ENCODE data around the gene RNASET2. TPM values are rescaled to one million over a fixed set of nuclear protein-coding genes. Genes with fewer than 3 reads are reported as not detected.
"Not testable (repeated sequence)": the region's sequence is repeated elsewhere in the genome, so short reads cannot be mapped to it uniquely, and the experiment has no call there.

The RNASET2 gene
- total and polyA plus RNA-seq, 4 donors = 55.2 to 92.1 (median 77.8) TPM

- no peaks in the 10 kb centered on the region for H3K9me3 ChIP-seq (ENCODE audit: control insufficient read depth in 4 of 4, insufficient read depth in 3 of 4, low read length in 3 of 4)
- WGBS, 2 donors = 69 to 79% methylated on average over 9 of the region's 9 CpGs
- H3K27ac ChIP-seq (ENCODE audit: low read depth in 1 of 2, low read length in 1 of 2) = peak overlapping the region in 1 of 2 donors; percentile 88
- ATAC-seq (ENCODE audit: insufficient read depth, low FRiP score) (no peak), DNase-seq (no peak)
- no peaks in the 10 kb centered on the region for H3K27me3 ChIP-seq (ENCODE audit: control insufficient read depth in 3 of 3, insufficient read depth in 3 of 3, low read length in 2 of 3)
- H3K9ac ChIP-seq (ENCODE audit: insufficient read depth in 1 of 2, low read length in 2 of 2) = no peak overlapping the region
- no peak overlapping the region for H3K4me3 ChIP-seq
- TF ChIP-seq, protein P1, sequence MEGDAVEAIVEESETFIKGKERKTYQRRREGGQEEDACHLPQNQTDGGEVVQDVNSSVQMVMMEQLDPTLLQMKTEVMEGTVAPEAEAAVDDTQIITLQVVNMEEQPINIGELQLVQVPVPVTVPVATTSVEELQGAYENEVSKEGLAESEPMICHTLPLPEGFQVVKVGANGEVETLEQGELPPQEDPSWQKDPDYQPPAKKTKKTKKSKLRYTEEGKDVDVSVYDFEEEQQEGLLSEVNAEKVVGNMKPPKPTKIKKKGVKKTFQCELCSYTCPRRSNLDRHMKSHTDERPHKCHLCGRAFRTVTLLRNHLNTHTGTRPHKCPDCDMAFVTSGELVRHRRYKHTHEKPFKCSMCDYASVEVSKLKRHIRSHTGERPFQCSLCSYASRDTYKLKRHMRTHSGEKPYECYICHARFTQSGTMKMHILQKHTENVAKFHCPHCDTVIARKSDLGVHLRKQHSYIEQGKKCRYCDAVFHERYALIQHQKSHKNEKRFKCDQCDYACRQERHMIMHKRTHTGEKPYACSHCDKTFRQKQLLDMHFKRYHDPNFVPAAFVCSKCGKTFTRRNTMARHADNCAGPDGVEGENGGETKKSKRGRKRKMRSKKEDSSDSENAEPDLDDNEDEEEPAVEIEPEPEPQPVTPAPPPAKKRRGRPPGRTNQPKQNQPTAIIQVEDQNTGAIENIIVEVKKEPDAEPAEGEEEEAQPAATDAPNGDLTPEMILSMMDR (IDR thresholded peaks at IDR 0.05; ENCODE audit: control extremely low read depth, extremely low read depth) = no peak
- peaks cover 0 to 15% (median 8%) of the 10 kb centered on the region in 4 donors for H3K36me3 ChIP-seq (ENCODE audit: control insufficient read depth in 4 of 4, insufficient read depth in 4 of 4, low read length in 4 of 4)
- peaks cover 0 to 8% (median 0%) of the 10 kb centered on the region in 5 donors for H3K4me1 ChIP-seq (ENCODE audit: control insufficient read depth in 5 of 5, insufficient read depth in 5 of 5, low read length in 5 of 5)
These were observed 6.6 kb downstream of the RNASET2 start for GRCh38 chr6:166949528-166950442.

DNA sequence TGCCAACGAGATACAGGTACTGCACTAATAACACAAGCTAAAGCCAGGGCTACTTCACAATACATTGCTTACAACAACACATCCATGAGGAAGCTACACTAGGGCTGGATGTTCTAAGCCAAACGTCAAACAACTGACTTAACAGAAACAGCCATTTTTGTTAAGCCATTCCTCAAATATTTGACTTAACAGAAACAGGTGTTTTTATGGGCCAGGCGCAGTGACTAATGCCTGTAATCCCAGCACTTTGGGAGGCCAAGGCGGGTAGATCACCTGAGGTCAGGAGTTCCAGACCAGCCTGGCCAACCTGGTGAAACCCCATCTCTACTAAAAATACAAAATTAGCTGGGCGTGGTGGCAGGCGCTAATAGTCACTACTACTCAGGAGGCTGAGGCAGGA, 7.6 kb downstream of the RNASET2 start:
- not testable (repeated sequence) for ATAC-seq (ENCODE audit: insufficient read depth, low FRiP score); H3K4me3 ChIP-seq; H3K4me1 ChIP-seq (ENCODE audit: control insufficient read depth in 5 of 5, insufficient read depth in 5 of 5, low read length in 5 of 5); H3K27ac ChIP-seq (ENCODE audit: low read depth in 1 of 2, low read length in 1 of 2); H3K9ac ChIP-seq (ENCODE audit: insufficient read depth in 1 of 2, low read length in 2 of 2); H3K27me3 ChIP-seq (ENCODE audit: control insufficient read depth in 3 of 3, insufficient read depth in 3 of 3, low read length in 2 of 3); H3K9me3 ChIP-seq (ENCODE audit: control insufficient read depth in 4 of 4, insufficient read depth in 3 of 4, low read length in 3 of 4); DNase-seq
- H3K36me3 ChIP-seq (ENCODE audit: control insufficient read depth in 4 of 4, insufficient read depth in 4 of 4, low read length in 4 of 4) = peaks cover 0 to 15% (median 8%) of the 10 kb centered on the region in 4 donors
- WGBS, 2 donors = 89 to 90% methylated on average over 6 of the region's 6 CpGs

GRCh38 chr6:166947251-166947650, 9.1 kb downstream of the RNASET2 start:
- peaks cover 0 to 8% (median 0%) of the 10 kb centered on the region in 5 donors for H3K4me1 ChIP-seq (ENCODE audit: control insufficient read depth in 5 of 5, insufficient read depth in 5 of 5, low read length in 5 of 5)
- no peaks in the 10 kb centered on the region for H3K9me3 ChIP-seq (ENCODE audit: control insufficient read depth in 4 of 4, insufficient read depth in 3 of 4, low read length in 3 of 4)
- no peak overlapping the region for H3K9ac ChIP-seq (ENCODE audit: insufficient read depth in 1 of 2, low read length in 2 of 2)
- ATAC-seq (ENCODE audit: insufficient read depth, low FRiP score) = no peak
- H3K4me3 ChIP-seq = no peak overlapping the region
- 90% methylated on average over 5 of the region's 5 CpGs for WGBS, 2 donors
- no peaks in the 10 kb centered on the region for H3K27me3 ChIP-seq (ENCODE audit: control insufficient read depth in 3 of 3, insufficient read depth in 3 of 3, low read length in 2 of 3)
- H3K36me3 ChIP-seq (ENCODE audit: control insufficient read depth in 4 of 4, insufficient read depth in 4 of 4, low read length in 4 of 4) = peaks cover 0 to 18% (median 8%) of the 10 kb centered on the region in 4 donors
- TF ChIP-seq, protein P1 (IDR thresholded peaks at IDR 0.05; ENCODE audit: control extremely low read depth, extremely low read depth) = no peak
- no peak for DNase-seq
- no peak overlapping the region for H3K27ac ChIP-seq (ENCODE audit: low read depth in 1 of 2, low read length in 1 of 2)

DNA sequence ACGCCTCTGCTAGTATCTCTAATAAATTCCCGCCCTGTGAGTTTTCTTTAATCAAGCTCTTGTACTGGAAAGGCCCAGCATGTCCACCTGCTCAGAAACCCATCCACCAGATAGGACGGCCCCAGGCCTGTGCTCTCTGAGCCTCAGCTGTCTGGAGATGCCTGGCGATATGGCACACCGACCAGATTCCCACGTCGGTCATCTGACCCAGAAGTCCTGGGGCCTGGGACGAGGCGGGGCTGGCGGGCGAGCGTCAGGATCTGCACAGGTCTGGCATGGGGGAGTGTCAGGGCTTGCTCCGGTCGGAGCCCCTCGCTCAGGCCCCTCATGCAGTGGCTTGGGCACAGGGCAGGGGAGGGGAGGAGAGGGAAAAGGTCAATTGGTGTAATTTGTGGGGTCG, 10.2 kb downstream of the RNASET2 start:
- Histone ChIP-seq H3K9me3 (ENCODE audit: control insufficient read depth in 4 of 4, insufficient read depth in 3 of 4, low read length in 3 of 4) (no peaks in the 10 kb centered on the region), H3K4me3 (no peak overlapping the region), H3K27ac (ENCODE audit: low read depth in 1 of 2, low read length in 1 of 2) (no peak overlapping the region), H3K4me1 (ENCODE audit: control insufficient read depth in 5 of 5, insufficient read depth in 5 of 5, low read length in 5 of 5) (peaks cover 0 to 6% (median 0%) of the 10 kb centered on the region in 5 donors), H3K36me3 (ENCODE audit: control insufficient read depth in 4 of 4, insufficient read depth in 4 of 4, low read length in 4 of 4) (peaks cover 0 to 18% (median 4%) of the 10 kb centered on the region in 4 donors), H3K9ac (ENCODE audit: insufficient read depth in 1 of 2, low read length in 2 of 2) (no peak overlapping the region), H3K27me3 (ENCODE audit: control insufficient read depth in 3 of 3, insufficient read depth in 3 of 3, low read length in 2 of 3) (no peaks in the 10 kb centered on the region)
- ATAC-seq (ENCODE audit: insufficient read depth, low FRiP score) (no peak), DNase-seq (no peak)
- TF ChIP-seq, protein P1 (IDR thresholded peaks at IDR 0.05; ENCODE audit: control extremely low read depth, extremely low read depth) = no peak
- 96 to 98% methylated on average over 16 of the region's 16 CpGs for WGBS, 2 donors
